Measurements from ENCODE around the gene RRM2. TPM values are rescaled to one million over a fixed set of nuclear protein-coding genes. Genes with fewer than 3 reads are reported as not detected.

RRM2 gene
- polyA plus RNA-seq, 6 donors from 2014 or later, result 0.15 to 0.24 TPM; not detected in 4

DNA sequence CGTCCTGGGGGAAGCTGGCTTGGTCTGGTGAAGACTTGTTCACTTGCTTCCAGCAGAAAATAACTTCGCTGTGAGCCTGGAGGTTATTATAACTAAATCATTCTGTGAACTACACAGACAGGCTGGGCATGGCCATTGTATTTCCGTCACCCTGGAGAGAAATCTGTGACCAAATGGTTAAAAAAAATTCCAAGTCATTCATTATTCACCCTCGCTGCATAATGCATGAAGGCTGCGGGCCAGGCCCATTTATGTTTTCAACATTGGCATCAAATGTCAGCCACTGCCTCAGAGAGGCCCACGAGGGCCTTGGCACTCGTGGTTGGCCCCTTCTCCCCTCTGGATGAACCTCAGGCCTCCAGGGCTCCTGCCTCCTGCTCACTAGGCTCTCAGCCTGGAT, 57.7 kb downstream of the RRM2 start:
- Mint-ChIP-seq H3K27me3 (no peaks in the 10 kb centered on the region), H3K4me3 (peak overlapping the region in 1 of 8 donors; percentile 47), H3K36me3 (peaks cover 0 to 5% of the 10 kb centered on the region in 2 donors)

More for the DNA sequence above, 57.7 kb downstream of the RRM2 start:
- no peak for ATAC-seq (ENCODE audit: low read depth in 2 of 2)
- peaks cover 0 to 7% (median 0%) of the 10 kb centered on the region in 7 donors for H3K9me3 Mint-ChIP-seq
- DNase-seq, result no peak
- H3K27ac Mint-ChIP-seq, result no peak overlapping the region
- H3K4me1 Mint-ChIP-seq, result no peaks in the 10 kb centered on the region

Other genes with a start within 250 kb of the RRM2 start
- under 1 TPM in 5 of 6 donors, not detected in 1; 0.09 to 0.89 (median 0.41) TPM for gene GRHL1, start 171.0 kb upstream of the RRM2 start, polyA plus RNA-seq (ENCODE audit: low read depth in 6 of 6)
- gene KLF11, start 79.2 kb upstream of the RRM2 start, polyA plus RNA-seq (ENCODE audit: low read depth in 6 of 6), result 10 to 100 TPM; 13.8 to 34.0 (median 16.9) TPM
- not detected for gene CYS1, start 42.3 kb upstream of the RRM2 start, polyA plus RNA-seq (ENCODE audit: low read depth in 6 of 6)
- gene HPCAL1, start 180.2 kb downstream of the RRM2 start, polyA plus RNA-seq (ENCODE audit: low read depth in 6 of 6), result 10 to 100 TPM; 49.1 to 92.1 (median 66.7) TPM